ENCODE data around the gene F2RL3. TPM values are rescaled to one million over a fixed set of nuclear protein-coding genes. Genes with fewer than 3 reads are reported as not detected.

F2RL3 gene
- polyA plus RNA-seq, 2 donors: 0.31 to 1.5 TPM

- Histone ChIP-seq H3K27me3 (ENCODE audit: control insufficient read depth in 1 of 2, insufficient read depth in 2 of 2, low read length in 2 of 2) (no peaks in the 10 kb centered on the region), H3K9me3 (ENCODE audit: control insufficient read depth in 2 of 2, insufficient read depth in 1 of 2, low read depth in 1 of 2, low read length in 1 of 2) (no peaks in the 10 kb centered on the region), H3K36me3 (ENCODE audit: control insufficient read depth in 2 of 2, insufficient read depth in 2 of 2, low read length in 1 of 2) (peaks cover 17 to 21% of the 10 kb centered on the region in 2 donors), H3K4me3 (ENCODE audit: low read depth in 1 of 2, low read length in 2 of 2) (no peak overlapping the region), H3K4me1 (ENCODE audit: control insufficient read depth in 2 of 2, insufficient read depth in 2 of 2, low read length in 1 of 2) (no peaks in the 10 kb centered on the region), H3K27ac (ENCODE audit: low read depth in 2 of 2, low read length in 1 of 2) (no peak overlapping the region)
- 93 to 95% methylated on average over 7 of the region's 7 CpGs for WGBS, 2 donors
These were observed 29.2 kb upstream of the F2RL3 start for GRCh38 chr19:16859626-16860025.

- H3K27me3 ChIP-seq (ENCODE audit: control insufficient read depth in 1 of 2, insufficient read depth in 2 of 2, low read length in 2 of 2): no peaks in the 10 kb centered on the region
- H3K4me1 ChIP-seq (ENCODE audit: control insufficient read depth in 2 of 2, insufficient read depth in 2 of 2, low read length in 1 of 2): no peaks in the 10 kb centered on the region
- WGBS, 2 donors: 90 to 93% methylated on average over 20 of the region's 20 CpGs
- peaks cover 13 to 17% of the 10 kb centered on the region in 2 donors for H3K36me3 ChIP-seq (ENCODE audit: control insufficient read depth in 2 of 2, insufficient read depth in 2 of 2, low read length in 1 of 2)
- H3K4me3 ChIP-seq (ENCODE audit: low read depth in 1 of 2, low read length in 2 of 2): no peak overlapping the region
- H3K27ac ChIP-seq (ENCODE audit: low read depth in 2 of 2, low read length in 1 of 2): no peak overlapping the region
- no peaks in the 10 kb centered on the region for H3K9me3 ChIP-seq (ENCODE audit: control insufficient read depth in 2 of 2, insufficient read depth in 1 of 2, low read depth in 1 of 2, low read length in 1 of 2)
These were observed 28.7 kb upstream of the F2RL3 start for GRCh38 chr19:16860118-16860517.

GRCh38 chr19:16861011-16861410 lies 27.8 kb upstream of the F2RL3 start:
- Histone ChIP-seq H3K4me1 (ENCODE audit: control insufficient read depth in 2 of 2, insufficient read depth in 2 of 2, low read length in 1 of 2) (no peaks in the 10 kb centered on the region), H3K4me3 (ENCODE audit: low read depth in 1 of 2, low read length in 2 of 2) (no peak overlapping the region), H3K27ac (ENCODE audit: low read depth in 2 of 2, low read length in 1 of 2) (no peak overlapping the region), H3K27me3 (ENCODE audit: control insufficient read depth in 1 of 2, insufficient read depth in 2 of 2, low read length in 2 of 2) (no peaks in the 10 kb centered on the region), H3K36me3 (ENCODE audit: control insufficient read depth in 2 of 2, insufficient read depth in 2 of 2, low read length in 1 of 2) (peaks cover 13 to 23% of the 10 kb centered on the region in 2 donors), H3K9me3 (ENCODE audit: control insufficient read depth in 2 of 2, insufficient read depth in 1 of 2, low read depth in 1 of 2, low read length in 1 of 2) (no peaks in the 10 kb centered on the region)
- 94 to 96% methylated on average over 3 of the region's 3 CpGs for WGBS, 2 donors

- Histone ChIP-seq H3K4me1 (ENCODE audit: control insufficient read depth in 2 of 2, insufficient read depth in 2 of 2, low read length in 1 of 2) (no peaks in the 10 kb centered on the region), H3K9me3 (ENCODE audit: control insufficient read depth in 2 of 2, insufficient read depth in 1 of 2, low read depth in 1 of 2, low read length in 1 of 2) (no peaks in the 10 kb centered on the region), H3K4me3 (ENCODE audit: low read depth in 1 of 2, low read length in 2 of 2) (no peak overlapping the region), H3K27me3 (ENCODE audit: control insufficient read depth in 1 of 2, insufficient read depth in 2 of 2, low read length in 2 of 2) (no peaks in the 10 kb centered on the region), H3K36me3 (ENCODE audit: control insufficient read depth in 2 of 2, insufficient read depth in 2 of 2, low read length in 1 of 2) (peaks cover 13 to 31% of the 10 kb centered on the region in 2 donors), H3K27ac (ENCODE audit: low read depth in 2 of 2, low read length in 1 of 2) (no peak overlapping the region)
- WGBS, 2 donors: 90 to 95% methylated on average over 5 of the region's 5 CpGs
These were observed 27.0 kb upstream of the F2RL3 start for GRCh38 chr19:16861834-16862233.

- Histone ChIP-seq H3K4me1 (ENCODE audit: control insufficient read depth in 2 of 2, insufficient read depth in 2 of 2, low read length in 1 of 2) (no peaks in the 10 kb centered on the region), H3K36me3 (ENCODE audit: control insufficient read depth in 2 of 2, insufficient read depth in 2 of 2, low read length in 1 of 2) (peaks cover 13 to 41% of the 10 kb centered on the region in 2 donors), H3K9me3 (ENCODE audit: control insufficient read depth in 2 of 2, insufficient read depth in 1 of 2, low read depth in 1 of 2, low read length in 1 of 2) (no peaks in the 10 kb centered on the region), H3K27me3 (ENCODE audit: control insufficient read depth in 1 of 2, insufficient read depth in 2 of 2, low read length in 2 of 2) (no peaks in the 10 kb centered on the region), H3K4me3 (ENCODE audit: low read depth in 1 of 2, low read length in 2 of 2) (no peak overlapping the region), H3K27ac (ENCODE audit: low read depth in 2 of 2, low read length in 1 of 2) (no peak overlapping the region)
- WGBS, 2 donors: 86 to 89% methylated on average over 10 of the region's 10 CpGs
These were observed 25.9 kb upstream of the F2RL3 start for GRCh38 chr19:16862826-16863415.

- Histone ChIP-seq H3K4me1 (ENCODE audit: control insufficient read depth in 2 of 2, insufficient read depth in 2 of 2, low read length in 1 of 2) (no peaks in the 10 kb centered on the region), H3K9me3 (ENCODE audit: control insufficient read depth in 2 of 2, insufficient read depth in 1 of 2, low read depth in 1 of 2, low read length in 1 of 2) (no peaks in the 10 kb centered on the region), H3K36me3 (ENCODE audit: control insufficient read depth in 2 of 2, insufficient read depth in 2 of 2, low read length in 1 of 2) (peaks cover 17 to 58% of the 10 kb centered on the region in 2 donors), H3K27me3 (ENCODE audit: control insufficient read depth in 1 of 2, insufficient read depth in 2 of 2, low read length in 2 of 2) (no peaks in the 10 kb centered on the region), H3K27ac (ENCODE audit: low read depth in 2 of 2, low read length in 1 of 2) (no peak overlapping the region), H3K4me3 (ENCODE audit: low read depth in 1 of 2, low read length in 2 of 2) (no peak overlapping the region)
- 95 to 99% methylated on average over 10 of the region's 10 CpGs for WGBS, 2 donors
These were observed 21.6 kb upstream of the F2RL3 start for GRCh38 chr19:16867211-16867610.

- H3K27me3 ChIP-seq (ENCODE audit: control insufficient read depth in 1 of 2, insufficient read depth in 2 of 2, low read length in 2 of 2): no peaks in the 10 kb centered on the region
- peaks cover 0 to 4% of the 10 kb centered on the region in 2 donors for H3K9me3 ChIP-seq (ENCODE audit: control insufficient read depth in 2 of 2, insufficient read depth in 1 of 2, low read depth in 1 of 2, low read length in 1 of 2)
- H3K4me1 ChIP-seq (ENCODE audit: control insufficient read depth in 2 of 2, insufficient read depth in 2 of 2, low read length in 1 of 2): no peaks in the 10 kb centered on the region
- H3K36me3 ChIP-seq (ENCODE audit: control insufficient read depth in 2 of 2, insufficient read depth in 2 of 2, low read length in 1 of 2): peaks cover 11 to 65% of the 10 kb centered on the region in 2 donors
- no peak overlapping the region for H3K4me3 ChIP-seq (ENCODE audit: low read depth in 1 of 2, low read length in 2 of 2)
- WGBS, 2 donors: 93 to 95% methylated on average over 19 to 20 of the region's 20 CpGs
- no peak overlapping the region for H3K27ac ChIP-seq (ENCODE audit: low read depth in 2 of 2, low read length in 1 of 2)
These were observed 20.2 kb upstream of the F2RL3 start for GRCh38 chr19:16868423-16869130.

- WGBS, 2 donors: 95 to 96% methylated on average over 29 to 30 of the region's 30 CpGs
- H3K27ac ChIP-seq (ENCODE audit: low read depth in 2 of 2, low read length in 1 of 2): no peak overlapping the region
- H3K36me3 ChIP-seq (ENCODE audit: control insufficient read depth in 2 of 2, insufficient read depth in 2 of 2, low read length in 1 of 2): peaks cover 7 to 65% of the 10 kb centered on the region in 2 donors
- no peaks in the 10 kb centered on the region for H3K4me1 ChIP-seq (ENCODE audit: control insufficient read depth in 2 of 2, insufficient read depth in 2 of 2, low read length in 1 of 2)
- H3K9me3 ChIP-seq (ENCODE audit: control insufficient read depth in 2 of 2, insufficient read depth in 1 of 2, low read depth in 1 of 2, low read length in 1 of 2): peaks cover 0 to 6% of the 10 kb centered on the region in 2 donors
- H3K27me3 ChIP-seq (ENCODE audit: control insufficient read depth in 1 of 2, insufficient read depth in 2 of 2, low read length in 2 of 2): no peaks in the 10 kb centered on the region
- no peak overlapping the region for H3K4me3 ChIP-seq (ENCODE audit: low read depth in 1 of 2, low read length in 2 of 2)
These were observed 19.3 kb upstream of the F2RL3 start for GRCh38 chr19:16869331-16869972.

GRCh38 chr19:16871871-16872270 lies 16.9 kb upstream of the F2RL3 start:
- 56 to 58% methylated on average over 7 of the region's 7 CpGs for WGBS, 2 donors
- Histone ChIP-seq H3K9me3 (ENCODE audit: control insufficient read depth in 2 of 2, insufficient read depth in 1 of 2, low read depth in 1 of 2, low read length in 1 of 2) (peaks cover 0 to 9% of the 10 kb centered on the region in 2 donors), H3K27me3 (ENCODE audit: control insufficient read depth in 1 of 2, insufficient read depth in 2 of 2, low read length in 2 of 2) (no peaks in the 10 kb centered on the region), H3K4me3 (ENCODE audit: low read depth in 1 of 2, low read length in 2 of 2) (no peak overlapping the region), H3K36me3 (ENCODE audit: control insufficient read depth in 2 of 2, insufficient read depth in 2 of 2, low read length in 1 of 2) (peaks cover 10 to 62% of the 10 kb centered on the region in 2 donors), H3K27ac (ENCODE audit: low read depth in 2 of 2, low read length in 1 of 2) (peak overlapping the region in 1 of 2 donors; percentile 18), H3K4me1 (ENCODE audit: control insufficient read depth in 2 of 2, insufficient read depth in 2 of 2, low read length in 1 of 2) (no peaks in the 10 kb centered on the region)

Measured in esophagus (tissue), 2 donors.